ENCODE results near the gene CCDC126. TPM values are rescaled to one million over a fixed set of nuclear protein-coding genes. Genes with fewer than 3 reads are reported as not detected.
"Not testable (repeated sequence)": the region's sequence is repeated elsewhere in the genome, so short reads cannot be mapped to it uniquely, and the experiment has no call there.

CCDC126 gene
- total RNA-seq, 1 donor from 2014 or later: 15.5 TPM

GRCh38 chr7:23618241-23618640 is 21.1 kb downstream of the CCDC126 start:
- intact Hi-C loops (cut with DNase I): no loop called here
- ATAC-seq: no peak
- no peak for DNase-seq (ENCODE audit: low spot score)

GRCh38 chr7:23619141-23619540 is 22.0 kb downstream of the CCDC126 start:
- no peak for DNase-seq (ENCODE audit: low spot score)
- no peak for ATAC-seq
- intact Hi-C loops (cut with DNase I): no loop called here

DNA sequence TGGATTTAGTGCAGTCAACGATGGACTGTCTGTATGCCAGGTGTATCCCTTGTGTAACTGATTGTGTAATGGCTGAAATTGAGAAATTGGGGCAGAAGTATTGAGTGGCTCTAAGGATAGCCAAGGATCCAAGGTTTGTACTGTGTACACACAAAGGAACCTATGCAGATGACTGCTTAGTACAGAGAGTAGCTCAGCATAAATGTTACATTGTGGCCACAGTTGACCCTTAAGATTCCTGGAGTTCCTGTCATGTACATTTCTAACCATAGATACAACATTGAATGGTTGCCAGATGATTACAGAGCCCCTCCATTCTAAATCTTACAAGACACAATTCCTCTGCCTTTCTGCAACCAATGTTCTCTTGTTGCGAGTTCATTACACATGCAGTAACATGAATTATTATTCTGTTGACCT is 25.3 kb downstream of the CCDC126 start:
- intact Hi-C loops (cut with DNase I): no loop called here
- ATAC-seq: peak; percentile 84
- no peak for DNase-seq (ENCODE audit: low spot score)

- intact Hi-C loops (cut with DNase I): no loop called here
- no peak for ATAC-seq
- DNase-seq (ENCODE audit: low spot score): no peak
Measured at GRCh38 chr7:23628370-23628769, 31.2 kb downstream of the CCDC126 start.

DNA sequence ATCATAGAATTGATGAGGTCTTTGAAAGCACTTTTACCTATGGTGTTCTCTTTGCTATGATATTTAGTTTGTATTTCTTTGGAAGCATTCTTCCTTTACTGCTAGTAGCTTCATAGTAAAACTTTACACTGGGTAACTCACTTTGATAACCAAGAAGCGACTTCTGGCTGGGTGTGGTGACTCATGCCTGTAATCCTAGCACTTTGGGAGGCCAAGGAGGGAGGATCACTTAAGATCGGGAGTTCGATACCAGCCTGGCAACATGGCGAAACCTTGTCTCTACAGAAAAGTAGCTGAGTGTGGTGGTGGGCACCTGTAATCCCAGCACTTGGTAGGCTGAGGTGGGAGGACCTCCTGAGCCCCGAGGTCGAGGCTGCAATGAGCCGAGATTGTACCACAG is 36.2 kb downstream of the CCDC126 start:
- intact Hi-C loops (cut with DNase I): no loop called here
- DNase-seq (ENCODE audit: low spot score) (no peak), ATAC-seq (no peak)

GRCh38 chr7:23645822-23646221 is 48.6 kb downstream of the CCDC126 start:
- intact Hi-C loops (cut with DNase I): no loop called here
- ATAC-seq (no peak), DNase-seq (ENCODE audit: low spot score) (no peak)

- intact Hi-C loops (cut with DNase I): no loop called here
- no peak for DNase-seq (ENCODE audit: low spot score)
- no peak for ATAC-seq
Measured at GRCh38 chr7:23653942-23654341, 56.8 kb downstream of the CCDC126 start.

- DNase-seq (ENCODE audit: low spot score): no peak
- intact Hi-C loops (cut with DNase I): no loop called here
- ATAC-seq: no peak
Measured at GRCh38 chr7:23654508-23654907, 57.3 kb downstream of the CCDC126 start.

DNA sequence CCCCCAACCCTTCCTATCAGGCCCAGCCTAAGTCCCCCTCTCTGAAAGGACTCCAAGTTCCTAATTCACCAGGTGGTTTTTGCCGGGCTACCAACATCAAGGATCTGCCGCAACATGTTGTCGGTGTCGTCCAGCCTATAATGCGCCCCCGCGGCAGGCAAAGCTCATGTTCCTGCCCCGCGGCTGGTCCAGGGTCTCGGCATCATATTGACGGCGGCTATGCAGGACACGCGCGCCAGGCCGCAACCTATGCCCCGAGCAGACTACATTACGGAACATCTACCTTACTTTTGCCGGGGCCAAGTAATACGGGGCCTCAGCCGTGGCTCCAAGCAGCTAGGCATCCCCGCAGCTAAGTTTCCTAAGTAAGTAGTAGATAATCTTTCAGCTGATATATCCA is 58.3 kb downstream of the CCDC126 start:
- ATAC-seq (no peak), DNase-seq (ENCODE audit: low spot score) (no peak)
- intact Hi-C loops (cut with DNase I): no loop called here

- ATAC-seq (no peak), DNase-seq (ENCODE audit: low spot score) (no peak)
Measured at GRCh38 chr7:23658831-23659427, 61.7 kb downstream of the CCDC126 start.

GRCh38 chr7:23661385-23661784 is 64.2 kb downstream of the CCDC126 start:
- intact Hi-C loops (cut with DNase I): no loop called here
- ATAC-seq: no peak
- DNase-seq (ENCODE audit: low spot score): no peak

More at GRCh38 chr7:23658831-23659427, 61.7 kb downstream of the CCDC126 start:
- intact Hi-C loops (cut with DNase I): no loop called here

DNA sequence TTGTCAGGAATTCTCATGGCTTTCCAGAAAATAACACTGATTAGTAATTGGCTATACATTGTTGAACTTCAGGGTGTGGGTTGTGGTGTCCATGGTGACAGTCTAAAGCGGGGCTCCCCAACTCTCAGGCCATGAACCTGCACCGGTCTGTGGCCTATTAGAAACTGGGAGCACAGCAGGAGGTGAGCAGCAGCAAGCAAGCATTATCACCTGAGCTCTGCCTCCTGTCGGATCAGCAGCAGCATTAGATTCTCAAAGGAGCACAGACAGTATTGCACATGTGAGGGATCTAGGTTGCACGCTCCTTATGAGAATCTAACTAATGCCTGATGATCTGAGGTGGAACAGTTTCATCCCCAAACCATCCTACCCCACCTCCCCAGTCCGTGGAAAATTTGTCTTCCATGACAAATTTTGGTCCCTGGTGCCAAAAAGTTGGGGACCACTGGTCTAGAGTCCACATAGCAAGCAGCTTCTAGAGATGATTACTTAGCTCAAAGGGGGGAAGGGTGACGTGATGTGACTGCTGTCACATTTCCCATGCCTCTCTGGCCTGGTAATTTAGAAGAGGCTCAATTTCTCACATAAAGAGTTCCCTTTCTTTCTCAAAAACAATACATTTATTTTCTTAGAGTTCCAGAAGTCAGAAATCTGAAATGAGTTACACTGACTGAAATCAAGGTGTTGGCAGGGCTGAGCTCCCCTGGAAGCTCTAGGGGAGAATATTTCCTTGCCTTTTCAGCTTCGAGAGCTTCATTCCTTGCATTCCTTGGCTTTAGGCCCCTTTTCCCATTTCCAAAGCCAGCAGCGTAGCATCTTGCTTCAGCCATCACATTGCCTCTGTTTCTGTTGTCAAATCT is 65.2 kb downstream of the CCDC126 start:
- ATAC-seq (no peak), DNase-seq (ENCODE audit: low spot score) (no peak)
- intact Hi-C loops (cut with DNase I): no loop called here

DNA sequence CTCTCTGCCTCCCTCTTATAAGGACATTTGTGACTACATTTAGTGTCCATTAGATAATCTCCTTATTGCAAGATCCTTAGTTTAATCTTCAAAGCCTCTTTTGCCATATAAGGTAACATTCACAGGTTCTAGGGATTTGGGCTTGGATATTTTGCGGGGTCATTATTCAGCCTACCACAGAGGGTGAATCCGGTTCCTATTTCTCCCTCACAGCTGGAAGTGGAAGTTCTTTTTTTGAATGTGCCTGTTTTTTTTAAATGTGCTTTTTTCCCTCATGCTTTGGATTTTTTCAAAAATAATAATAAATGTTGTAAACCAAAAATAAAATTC is 65.8 kb downstream of the CCDC126 start:
- DNase-seq (ENCODE audit: low spot score) (no peak), ATAC-seq (no peak)
- intact Hi-C loops (cut with DNase I): no loop called here

- DNase-seq (ENCODE audit: low spot score): no peak
- ATAC-seq: no peak
- intact Hi-C loops (cut with DNase I): no loop called here
Measured at GRCh38 chr7:23664122-23664521, 66.9 kb downstream of the CCDC126 start.

DNA sequence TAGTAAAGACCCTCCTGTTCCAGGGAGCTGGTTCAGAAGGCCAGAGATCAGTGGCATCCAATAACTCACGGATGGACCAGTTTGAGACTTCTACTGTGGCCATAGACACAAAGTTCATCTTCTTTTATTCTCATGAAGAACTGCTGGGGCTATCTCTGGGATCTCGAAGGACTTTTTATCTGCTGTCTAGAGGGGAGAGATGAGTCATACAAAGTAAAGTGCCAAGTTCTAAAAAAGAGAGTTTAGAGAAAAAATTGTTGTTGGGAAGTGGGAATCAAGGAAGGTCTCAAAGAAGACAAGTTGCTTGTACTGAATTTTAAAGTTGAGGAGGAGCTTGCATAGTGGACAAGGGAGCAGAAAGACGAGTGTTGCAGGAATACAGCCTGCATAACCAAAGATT is 74.9 kb downstream of the CCDC126 start:
- intact Hi-C loops (cut with DNase I): no loop called here
- DNase-seq (ENCODE audit: low spot score): no peak

GRCh38 chr7:23679898-23680413 is 82.8 kb downstream of the CCDC126 start, which contains the start of gene FAM221A:
Gene FAM221A (plus strand): TSS chr7:23680199. CDS start chr7:23680219, 20 bp downstream.
- peak; percentile 98 for ATAC-seq
- intact Hi-C loops (cut with DNase I): no loop called here

More for the DNA sequence above, 74.9 kb downstream of the CCDC126 start:
- ATAC-seq: no peak

GRCh38 chr7:23680414-23681405 is 83.5 kb downstream of the CCDC126 start:
- intact Hi-C loops (cut with DNase I): no loop called here
- ATAC-seq (peak; percentile 79), DNase-seq (ENCODE audit: low spot score) (peak; percentile 70)

More at GRCh38 chr7:23679898-23680413, 82.8 kb downstream of the CCDC126 start, which contains the start of gene FAM221A:
- peak; percentile 91 for DNase-seq (ENCODE audit: low spot score)

- ATAC-seq; intact Hi-C loops (cut with DNase I); DNase-seq (ENCODE audit: low spot score): not testable (repeated sequence)
Measured at GRCh38 chr7:23684041-23684440, 86.9 kb downstream of the CCDC126 start.

DNA sequence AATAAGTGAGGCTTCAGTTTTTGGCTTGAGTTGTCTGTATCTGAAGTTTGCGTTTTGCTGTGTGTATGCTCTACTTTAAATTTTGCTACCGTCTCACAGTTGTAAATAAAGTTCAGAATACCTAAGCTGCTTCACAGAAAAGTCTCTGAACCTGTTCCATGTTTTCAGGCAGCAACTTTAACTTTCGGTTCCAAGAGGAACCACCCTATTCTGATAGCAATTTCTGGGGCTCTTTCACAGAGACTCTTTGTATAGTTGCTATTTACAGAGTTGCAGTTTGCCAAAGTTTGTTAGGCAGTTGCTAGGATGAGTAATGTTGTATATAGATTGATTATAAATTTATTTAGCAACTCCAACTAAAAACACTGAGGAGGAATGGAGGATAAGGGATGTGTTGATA is 88.5 kb downstream of the CCDC126 start:
- ATAC-seq (peak; percentile 48), DNase-seq (ENCODE audit: low spot score) (no peak)
- intact Hi-C loops (cut with DNase I): no loop called here

Measured in sciatic nerve (tissue), 2 donors.